Esophagus squamous epithelium (tissue), 5 donors: ENCODE measurements around the gene SLAMF7. TPM values are rescaled to one million over a fixed set of nuclear protein-coding genes. Genes with fewer than 3 reads are reported as not detected.

ENCODE experiments used
- DNase-seq: peaks from one replicate; lab custom pipeline; 2025; lab: John Stamatoyannopoulos, UW
- H3K27ac ChIP-seq, 4 donors: fragments of 200-600 bp; sonication (generic); one replicate each; pipeline ENCODE4 v1.5.1; 2016 to 2019; ENCODE audit warnings: mild to moderate bottlenecking in 1 of 4
- H3K27me3 ChIP-seq, 4 donors: fragments of 200-600 bp; sonication (generic); 1 replicate in 3 of 4; 2 replicates in 1 of 4; pipeline versions ENCODE4 v1.5.1 to v1.6.0; 2017 to 2021; ENCODE audit warnings: antibody characterized with exemption in 1 of 4
- H3K36me3 ChIP-seq, 3 donors: fragments of 200-600 bp; sonication (generic); one replicate each; pipeline ENCODE4 v1.5.1; 2016 to 2019
- H3K4me1 ChIP-seq, 3 donors: fragments of 200-600 bp; sonication (generic); one replicate each; pipeline ENCODE4 v1.5.1; 2017 to 2019
- H3K4me3 ChIP-seq, 4 donors: fragments of 200-600 bp; sonication (generic); 1 replicate in 3 of 4; 2 replicates in 1 of 4; pipeline ENCODE4 v1.5.1; 2016 to 2019; ENCODE audit warnings: mild to moderate bottlenecking in 2 of 4, moderate library complexity in 1 of 4
- H3K9me3 ChIP-seq, 3 donors: fragments of 200-600 bp; sonication (generic); one replicate each; pipeline ENCODE4 v1.5.1; 2016 to 2019
- CTCF ChIP-seq, 6 experiments: fragments of 450-650 bp in 4 of 6; fragments of 200-600 bp in 2 of 6; sonication (generic) in 2 of 6; IDR thresholded peaks; one replicate each; pipeline ENCODE4 v1.5.1; 2016 to 2019; ENCODE audit warnings: antibody characterized with exemption in 6 of 6, mild to moderate bottlenecking in 4 of 6, moderate library complexity in 4 of 6
- POLR2A ChIP-seq, 4 donors: fragments of 450-650 bp; IDR thresholded peaks; one replicate each; pipeline ENCODE4 v1.6.1; 2017; ENCODE audit warnings: antibody characterized with exemption in 4 of 4, mild to moderate bottlenecking in 4 of 4, moderate library complexity in 3 of 4
- WGBS, 2 donors: methylation state at CpG; one replicate each; pipeline ENCODE4 v1.1.5; 2018; 5-methylcytosine and 5-hydroxymethylcytosine counted together
- intact Hi-C: fragments of 100-400 bp; cut with DNase I; formaldehyde crosslinking; loops from one replicate; pipeline ENCODE4 v1.15.0; 2022
- total RNA-seq, 4 donors: library from RNA; depleted of rRNA; stranded (reverse); fragments of >200 nt; gene quantifications; one replicate each; pipeline ENCODE4 v1.1.0, GENCODE V29; 2016
- donor health status: DM: yes; HTN: yes; CAD: no.

SLAMF7 gene
- total RNA-seq, 4 donors from 2014 or later: 1.8 to 3.2 (median 2.3) TPM

- TF ChIP-seq POLR2A (IDR thresholded peaks at IDR 0.05) (no peak), CTCF (IDR thresholded peaks at IDR 0.05) (no peak)
- H3K27me3 ChIP-seq: no peaks in the 10 kb centered on the region
- no peak overlapping the region for H3K27ac ChIP-seq
- no peaks in the 10 kb centered on the region for H3K9me3 ChIP-seq
- intact Hi-C loops: no loop called here
- H3K4me1 ChIP-seq: peaks cover 0 to 11% (median 0%) of the 10 kb centered on the region in 3 donors
- WGBS, 2 donors: 89 to 91% methylated on average over 4 of the region's 4 CpGs
- no peaks in the 10 kb centered on the region for H3K36me3 ChIP-seq
- H3K4me3 ChIP-seq: no peak overlapping the region
- DNase-seq: no peak
These were observed 2.0 kb downstream of the SLAMF7 start for GRCh38 chr1:160741092-160741501.

- WGBS, 2 donors: 66 to 78% methylated on average over 5 of the region's 5 CpGs
- H3K27me3 ChIP-seq: no peaks in the 10 kb centered on the region
- H3K9me3 ChIP-seq: no peaks in the 10 kb centered on the region
- TF ChIP-seq CTCF (IDR thresholded peaks at IDR 0.05) (no peak), POLR2A (IDR thresholded peaks at IDR 0.05) (no peak)
- peaks cover 0 to 11% (median 0%) of the 10 kb centered on the region in 3 donors for H3K4me1 ChIP-seq
- peak overlapping the region in 1 of 4 donors; percentile 8 for H3K27ac ChIP-seq
- DNase-seq: no peak
- H3K36me3 ChIP-seq: no peaks in the 10 kb centered on the region
- no peak overlapping the region for H3K4me3 ChIP-seq
- intact Hi-C loops: no loop called here
These were observed 2.7 kb downstream of the SLAMF7 start for GRCh38 chr1:160741612-160742348.

- 76 to 83% methylated on average over 5 to 8 of the region's 8 CpGs for WGBS, 2 donors
These were observed 3.5 kb downstream of the SLAMF7 start for GRCh38 chr1:160742428-160743127.

GRCh38 chr1:160743266-160743665, 4.2 kb downstream of the SLAMF7 start:
- intact Hi-C loops: no loop called here
- Histone ChIP-seq H3K4me3 (no peak overlapping the region), H3K36me3 (no peaks in the 10 kb centered on the region), H3K4me1 (peaks cover 0 to 12% (median 0%) of the 10 kb centered on the region in 3 donors), H3K27me3 (no peaks in the 10 kb centered on the region), H3K9me3 (no peaks in the 10 kb centered on the region), H3K27ac (no peak overlapping the region)
- WGBS, 2 donors: 92% methylated on average over 3 of the region's 3 CpGs
- no peak for DNase-seq
- TF ChIP-seq CTCF (IDR thresholded peaks at IDR 0.05) (no peak), POLR2A (IDR thresholded peaks at IDR 0.05) (no peak)

More at GRCh38 chr1:160742428-160743127, 3.5 kb downstream of the SLAMF7 start:
- no peaks in the 10 kb centered on the region for H3K9me3 ChIP-seq
- DNase-seq: no peak
- no peak overlapping the region for H3K4me3 ChIP-seq
- intact Hi-C loops: no loop called here
- H3K27me3 ChIP-seq: no peaks in the 10 kb centered on the region
- H3K36me3 ChIP-seq: no peaks in the 10 kb centered on the region
- H3K4me1 ChIP-seq: peaks cover 0 to 11% (median 0%) of the 10 kb centered on the region in 3 donors
- no peak overlapping the region for H3K27ac ChIP-seq
- TF ChIP-seq POLR2A (IDR thresholded peaks at IDR 0.05) (no peak), CTCF (IDR thresholded peaks at IDR 0.05) (no peak)
